Activated CD4-positive, alpha-beta memory T cell treated with anti-CD3 and anti-CD28 coated beads, Interleukin-2, amount 10 ng/mL, durations not matched to agents 7 days and 5 days (primary cell): ENCODE measurements around the gene MAD1L1. TPM values are rescaled to one million over a fixed set of nuclear protein-coding genes. Genes with fewer than 3 reads are reported as not detected.

Experiments used
- CTCF ChIA-PET: fragments of 350-600 bp; sonication (Branson Sonifier 250); formaldehyde crosslinking; loops from one replicate; lab custom pipeline; 2021; ENCODE audit warnings: antibody characterized with exemption, inconsistent platforms; lab: Charles Lee
- POLR2A ChIA-PET: fragments of 350-600 bp; sonication (Branson Sonifier 250); formaldehyde crosslinking; loops from one replicate; lab custom pipeline; 2021; ENCODE audit warnings: antibody characterized with exemption; lab: Charles Lee
- DNase-seq: peaks from one replicate; pipeline ENCODE4 v3.0.0-alpha.2; 2020
- H3K27ac Mint-ChIP-seq: one replicate; pipeline ENCODE4 v1.8.0; 2021; ENCODE audit warnings: mild to moderate bottlenecking, mixed read lengths
- H3K27me3 Mint-ChIP-seq: one replicate; pipeline ENCODE4 v1.8.0; 2021; ENCODE audit warnings: mixed read lengths
- H3K36me3 Mint-ChIP-seq: one replicate; pipeline ENCODE4 v1.8.0; 2021; ENCODE audit warnings: low read depth, mixed read lengths
- H3K4me1 Mint-ChIP-seq: one replicate; pipeline ENCODE4 v1.8.0; 2021; ENCODE audit warnings: mixed read lengths
- H3K4me3 Mint-ChIP-seq: one replicate; pipeline ENCODE4 v1.8.0; 2021; ENCODE audit warnings: mild to moderate bottlenecking, mixed read lengths
- H3K9me3 Mint-ChIP-seq: one replicate; pipeline ENCODE4 v1.8.0; 2021; ENCODE audit warnings: mixed read lengths
- total RNA-seq, 2 experiments: library from RNA; stranded (reverse); gene quantifications; one replicate each; pipeline ENCODE4 v1.2.3, GENCODE V29; 2021

MAD1L1 gene
- total RNA-seq, 2 experiments from 2014 or later = 120 to 136 TPM

GRCh38 chr7:1899951-1900762 lies 332.6 kb downstream of the MAD1L1 start:
- H3K36me3 Mint-ChIP-seq = peaks cover 7% of the 10 kb centered on the region
- H3K9me3 Mint-ChIP-seq = no peaks in the 10 kb centered on the region
- CTCF ChIA-PET = no interaction called here
- no peak for DNase-seq
- POLR2A ChIA-PET = interaction anchor here (0.7 kb wide), 1 partner anchor 40 kb away, joined by 3 read pairs; no protein-coding TSS in a partner anchor
- H3K27ac Mint-ChIP-seq = no peak overlapping the region
- H3K27me3 Mint-ChIP-seq = no peaks in the 10 kb centered on the region
- peaks cover 2% of the 10 kb centered on the region for H3K4me1 Mint-ChIP-seq
- H3K4me3 Mint-ChIP-seq = no peak overlapping the region

- Mint-ChIP-seq H3K27me3 (no peaks in the 10 kb centered on the region), H3K27ac (no peak overlapping the region), H3K4me1 (peaks cover 2% of the 10 kb centered on the region), H3K9me3 (no peaks in the 10 kb centered on the region), H3K4me3 (no peak overlapping the region), H3K36me3 (peaks cover 7% of the 10 kb centered on the region)
- DNase-seq = no peak
- ChIA-PET POLR2A (no interaction called here), CTCF (no interaction called here)
These were observed 333.5 kb downstream of the MAD1L1 start for GRCh38 chr7:1899196-1899595.

- Mint-ChIP-seq H3K4me1 (peaks cover 2% of the 10 kb centered on the region), H3K4me3 (no peak overlapping the region), H3K9me3 (no peaks in the 10 kb centered on the region), H3K27me3 (no peaks in the 10 kb centered on the region), H3K27ac (no peak overlapping the region), H3K36me3 (peaks cover 7% of the 10 kb centered on the region)
- ChIA-PET CTCF (no interaction called here), POLR2A (no interaction called here)
- no peak for DNase-seq
These were observed 334.0 kb downstream of the MAD1L1 start for GRCh38 chr7:1898628-1899185.

- ChIA-PET CTCF (no interaction called here), POLR2A (no interaction called here)
- no peak for DNase-seq
- H3K4me1 Mint-ChIP-seq = peaks cover 2% of the 10 kb centered on the region
- no peak overlapping the region for H3K27ac Mint-ChIP-seq
- H3K27me3 Mint-ChIP-seq = no peaks in the 10 kb centered on the region
- H3K4me3 Mint-ChIP-seq = no peak overlapping the region
- H3K9me3 Mint-ChIP-seq = no peaks in the 10 kb centered on the region
- peaks cover 7% of the 10 kb centered on the region for H3K36me3 Mint-ChIP-seq
These were observed 334.7 kb downstream of the MAD1L1 start for GRCh38 chr7:1897861-1898627.

GRCh38 chr7:1897076-1897860 lies 335.5 kb downstream of the MAD1L1 start:
- Mint-ChIP-seq H3K27me3 (no peaks in the 10 kb centered on the region), H3K9me3 (no peaks in the 10 kb centered on the region), H3K4me3 (no peak overlapping the region), H3K27ac (no peak overlapping the region), H3K36me3 (peaks cover 7% of the 10 kb centered on the region), H3K4me1 (peaks cover 2% of the 10 kb centered on the region)
- POLR2A ChIA-PET = no interaction called here
- CTCF ChIA-PET = no interaction called here
- no peak for DNase-seq

GRCh38 chr7:1895664-1896515 lies 336.9 kb downstream of the MAD1L1 start:
- ChIA-PET CTCF (no interaction called here), POLR2A (no interaction called here)
- no peak overlapping the region for H3K27ac Mint-ChIP-seq
- no peaks in the 10 kb centered on the region for H3K9me3 Mint-ChIP-seq
- peaks cover 2% of the 10 kb centered on the region for H3K4me1 Mint-ChIP-seq
- H3K27me3 Mint-ChIP-seq = no peaks in the 10 kb centered on the region
- DNase-seq = no peak
- peaks cover 10% of the 10 kb centered on the region for H3K36me3 Mint-ChIP-seq
- H3K4me3 Mint-ChIP-seq = no peak overlapping the region

GRCh38 chr7:1894906-1895663 lies 337.7 kb downstream of the MAD1L1 start:
- H3K4me3 Mint-ChIP-seq = no peak overlapping the region
- CTCF ChIA-PET = no interaction called here

GRCh38 chr7:1894313-1894900 lies 338.3 kb downstream of the MAD1L1 start:
- H3K4me3 Mint-ChIP-seq = no peak overlapping the region
- H3K27me3 Mint-ChIP-seq = no peaks in the 10 kb centered on the region
- peaks cover 17% of the 10 kb centered on the region for H3K36me3 Mint-ChIP-seq
- ChIA-PET POLR2A (no interaction called here), CTCF (no interaction called here)
- H3K9me3 Mint-ChIP-seq = no peaks in the 10 kb centered on the region
- no peak overlapping the region for H3K27ac Mint-ChIP-seq
- H3K4me1 Mint-ChIP-seq = peaks cover 10% of the 10 kb centered on the region
- no peak for DNase-seq

More at GRCh38 chr7:1894906-1895663, 337.7 kb downstream of the MAD1L1 start:
- Mint-ChIP-seq H3K4me1 (peaks cover 5% of the 10 kb centered on the region), H3K27me3 (no peaks in the 10 kb centered on the region), H3K36me3 (peaks cover 14% of the 10 kb centered on the region), H3K9me3 (no peaks in the 10 kb centered on the region), H3K27ac (no peak overlapping the region)
- DNase-seq = no peak
- POLR2A ChIA-PET = no interaction called here

GRCh38 chr7:1893451-1893850 lies 339.3 kb downstream of the MAD1L1 start:
- Mint-ChIP-seq H3K36me3 (peaks cover 23% of the 10 kb centered on the region), H3K4me1 (peaks cover 11% of the 10 kb centered on the region), H3K9me3 (peaks cover 3% of the 10 kb centered on the region), H3K4me3 (no peak overlapping the region), H3K27ac (no peak overlapping the region), H3K27me3 (no peaks in the 10 kb centered on the region)
- CTCF ChIA-PET = no interaction called here
- DNase-seq = no peak
- POLR2A ChIA-PET = no interaction called here

- Mint-ChIP-seq H3K4me3 (no peak overlapping the region), H3K36me3 (peaks cover 27% of the 10 kb centered on the region), H3K27me3 (no peaks in the 10 kb centered on the region), H3K27ac (no peak overlapping the region), H3K9me3 (peaks cover 8% of the 10 kb centered on the region), H3K4me1 (peaks cover 11% of the 10 kb centered on the region)
- CTCF ChIA-PET = no interaction called here
- no peak for DNase-seq
- POLR2A ChIA-PET = no interaction called here
These were observed 339.7 kb downstream of the MAD1L1 start for GRCh38 chr7:1893036-1893435.
